Esophagus (tissue), 2 donors: Measurements from ENCODE around the gene VSTM2B. TPM values are rescaled to one million over a fixed set of nuclear protein-coding genes. Genes with fewer than 3 reads are reported as not detected.

Experiments used
- H3K27ac ChIP-seq, 2 donors: one replicate each; pipeline ENCODE4 v1.5.1; 2013; ENCODE audit warnings: low read depth in 2 of 2, mild to moderate bottlenecking in 2 of 2, inconsistent platforms in 1 of 2, low read length in 1 of 2, moderate library complexity in 1 of 2
- H3K27me3 ChIP-seq, 2 donors: one replicate each; pipeline ENCODE4 v1.6.1; 2013; ENCODE audit warnings: low read length in 2 of 2, control low read depth in 1 of 2, mild to moderate bottlenecking in 1 of 2; ENCODE audit not compliant: insufficient read depth in 2 of 2, control insufficient read depth in 1 of 2
- H3K36me3 ChIP-seq, 2 donors: one replicate each; pipeline ENCODE4 v1.6.1; 2013; ENCODE audit warnings: low read length in 1 of 2; ENCODE audit not compliant: control insufficient read depth in 2 of 2, insufficient read depth in 2 of 2
- H3K4me1 ChIP-seq, 2 donors: one replicate each; pipeline ENCODE4 v1.6.1; 2013; ENCODE audit warnings: low read length in 1 of 2; ENCODE audit not compliant: control insufficient read depth in 2 of 2, insufficient read depth in 2 of 2
- H3K4me3 ChIP-seq, 2 donors: one replicate each; pipeline ENCODE4 v1.5.1; 2013; ENCODE audit warnings: low read length in 2 of 2, mild to moderate bottlenecking in 2 of 2, low read depth in 1 of 2, moderate library complexity in 1 of 2
- H3K9me3 ChIP-seq, 2 donors: one replicate each; pipeline ENCODE4 v1.6.1; 2013; ENCODE audit warnings: mild to moderate bottlenecking in 2 of 2, low read depth in 1 of 2, low read length in 1 of 2, moderate library complexity in 1 of 2; ENCODE audit not compliant: control insufficient read depth in 2 of 2, insufficient read depth in 1 of 2
- WGBS, 2 donors: extraction: QIAGEN DNeasy Blood & Tissue Kit; methylation state at CpG; one replicate each; pipeline ENCODE4 v1.1.7; 2013; 5-methylcytosine and 5-hydroxymethylcytosine counted together
- polyA plus RNA-seq, 2 donors: library from polyadenylated mRNA; stranded (reverse); fragments of 200-250 nt; gene quantifications; one replicate each; pipeline ENCODE4 v1.2.3, GENCODE V29; 2013
- donor health status: healthy with polysubstance abuse.
- donor health status: Bipolar disorder and iron deficiency.

Gene VSTM2B
- polyA plus RNA-seq, 2 donors, result not detected

DNA sequence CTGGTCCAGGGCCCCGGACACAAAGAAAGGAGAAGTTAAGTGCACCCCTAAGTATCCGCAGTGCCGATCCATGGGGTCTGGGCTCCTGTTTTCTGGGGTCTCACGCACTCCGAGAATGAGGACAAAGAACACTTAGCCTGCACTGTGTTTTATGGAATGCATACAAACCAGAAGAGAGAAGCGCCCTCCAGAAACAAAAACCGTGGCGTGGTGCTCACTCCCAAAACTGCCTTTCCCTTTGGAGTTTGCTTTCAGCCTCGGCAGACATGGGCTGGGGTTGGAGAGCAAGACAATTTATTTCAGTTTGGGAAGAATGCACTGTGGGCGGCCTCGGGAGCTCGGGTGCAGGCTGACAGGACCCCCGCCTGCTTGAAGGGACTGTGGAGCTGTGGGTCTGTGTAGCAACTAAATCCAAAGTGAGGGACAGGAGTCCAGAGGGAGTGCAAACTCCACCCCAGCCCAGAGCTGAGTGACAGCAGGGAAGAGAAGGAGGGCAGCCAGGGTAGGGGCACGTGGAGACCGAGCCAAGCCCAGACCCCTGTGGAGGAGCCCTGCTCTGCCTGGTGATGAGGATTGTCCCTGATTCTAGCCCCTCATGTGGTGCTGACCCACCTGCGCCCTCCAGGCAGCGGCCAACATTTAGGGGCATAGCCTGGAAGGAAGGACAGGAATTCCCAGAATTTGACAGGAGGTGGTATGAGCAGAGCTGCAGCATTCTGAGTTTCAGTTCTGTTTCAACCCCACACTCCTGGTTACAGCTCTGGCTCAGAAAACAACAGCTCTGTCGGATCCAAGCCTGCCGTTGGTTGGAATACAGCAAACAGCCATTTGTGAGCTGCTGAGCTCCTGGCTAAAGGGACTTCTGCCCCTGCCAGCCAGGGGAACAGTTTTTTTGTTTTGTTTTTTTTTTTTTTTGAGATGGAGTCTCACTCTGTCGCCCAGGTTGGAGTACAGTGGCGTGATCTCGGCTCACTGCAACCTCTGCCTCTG, 42.5 kb downstream of the VSTM2B start:
- Histone ChIP-seq H3K36me3 (no peaks in the 10 kb centered on the region), H3K9me3 (no peaks in the 10 kb centered on the region), H3K4me3 (no peak overlapping the region), H3K4me1 (no peaks in the 10 kb centered on the region), H3K27me3 (peaks cover 0 to 3% of the 10 kb centered on the region in 2 donors), H3K27ac (no peak overlapping the region)
- 63 to 65% methylated on average over 22 of the region's 22 CpGs for WGBS, 2 donors

DNA sequence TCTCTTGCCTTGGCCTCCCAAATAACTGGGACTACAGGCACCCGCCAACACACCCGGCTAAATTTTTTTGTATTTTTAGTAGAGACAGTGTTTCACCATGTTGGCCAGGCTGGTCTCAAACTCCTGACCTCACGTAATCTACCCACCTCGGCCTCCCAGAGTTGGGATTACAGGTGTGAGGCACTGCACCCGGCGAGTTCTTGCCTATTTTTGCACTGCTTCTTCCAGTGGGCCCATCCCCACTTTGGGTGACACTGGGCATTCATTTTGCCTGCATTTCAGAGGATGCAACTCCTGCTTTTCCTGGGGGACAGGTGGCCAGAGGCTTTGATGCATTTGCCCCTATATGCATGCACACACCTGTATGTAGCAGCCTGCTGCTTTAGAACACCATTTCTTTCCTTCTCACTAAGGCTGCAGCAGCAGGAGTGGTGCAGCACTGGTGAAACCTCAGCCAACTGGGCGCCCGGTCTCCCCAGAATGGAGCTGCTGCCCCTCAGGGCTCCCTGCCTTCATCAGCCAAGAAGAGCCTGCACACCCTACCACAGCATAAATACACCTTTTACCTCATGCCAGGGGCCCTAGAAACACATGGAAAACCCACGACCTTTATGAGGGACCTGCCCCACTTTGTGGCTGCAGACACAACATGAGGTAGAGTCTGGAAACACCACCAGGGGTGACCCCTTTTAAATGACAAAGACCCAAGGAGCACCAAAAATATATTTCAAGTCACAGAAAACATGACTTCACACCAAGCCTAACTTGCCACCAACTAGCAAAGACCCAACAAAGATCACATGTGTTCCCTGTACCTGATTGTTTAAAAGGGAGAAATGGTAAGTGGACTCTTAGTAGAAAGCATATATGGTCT, 43.5 kb downstream of the VSTM2B start:
- no peaks in the 10 kb centered on the region for H3K4me1 ChIP-seq
- peaks cover 0 to 3% of the 10 kb centered on the region in 2 donors for H3K27me3 ChIP-seq
- H3K9me3 ChIP-seq, result no peaks in the 10 kb centered on the region
- H3K27ac ChIP-seq, result no peak overlapping the region
- WGBS, 2 donors, result 72 to 74% methylated on average over 9 of the region's 9 CpGs
- no peak overlapping the region for H3K4me3 ChIP-seq
- no peaks in the 10 kb centered on the region for H3K36me3 ChIP-seq

DNA sequence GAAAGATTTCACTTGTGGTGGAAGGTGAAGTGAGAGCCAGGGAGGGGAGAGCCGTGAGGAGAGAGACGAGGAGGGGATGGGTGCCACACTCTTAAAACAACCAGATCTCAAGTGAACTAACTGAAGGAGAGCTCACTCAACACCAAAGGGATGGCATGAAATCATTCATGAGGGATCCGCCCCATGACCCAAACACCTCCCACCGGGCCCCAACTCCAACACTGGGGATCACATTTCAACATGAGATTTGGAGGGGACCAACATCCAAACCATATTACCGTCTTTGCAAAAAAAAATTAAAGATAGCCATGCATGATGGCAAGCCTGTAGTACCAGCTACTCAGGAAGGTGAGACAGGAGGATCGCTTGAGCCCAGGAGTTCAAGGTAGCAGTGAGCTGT, 45.4 kb downstream of the VSTM2B start:
- WGBS, 2 donors, result 73 to 78% methylated on average over 6 of the region's 6 CpGs
- H3K4me3 ChIP-seq, result no peak overlapping the region

DNA sequence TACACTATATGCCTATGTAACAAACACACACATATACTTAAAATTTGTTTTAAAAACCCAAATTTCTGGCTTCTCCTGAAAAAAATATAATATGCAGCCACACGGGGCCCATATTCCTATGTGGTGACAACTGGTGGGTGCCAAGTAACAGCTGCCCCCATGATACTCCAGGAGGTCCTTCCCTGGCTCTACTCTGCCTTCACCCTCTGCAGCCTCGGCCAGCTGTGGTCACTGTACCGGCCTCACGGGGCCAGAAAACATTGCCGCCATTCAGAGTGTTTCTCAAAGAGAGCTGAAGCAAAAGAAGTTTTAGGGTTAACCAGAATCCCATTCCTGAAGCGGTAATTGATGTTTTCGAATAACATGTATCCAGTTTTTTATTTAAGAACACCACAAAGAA, 47.7 kb downstream of the VSTM2B start:
- no peak overlapping the region for H3K4me3 ChIP-seq
- no peaks in the 10 kb centered on the region for H3K9me3 ChIP-seq
- H3K4me1 ChIP-seq, result no peaks in the 10 kb centered on the region
- peaks cover 0 to 5% of the 10 kb centered on the region in 2 donors for H3K27me3 ChIP-seq
- WGBS, 2 donors, result 66 to 71% methylated on average over 7 of the region's 7 CpGs
- no peak overlapping the region for H3K27ac ChIP-seq
- no peaks in the 10 kb centered on the region for H3K36me3 ChIP-seq

More for the DNA sequence above, 45.4 kb downstream of the VSTM2B start:
- H3K27ac ChIP-seq, result no peak overlapping the region
- no peaks in the 10 kb centered on the region for H3K36me3 ChIP-seq
- H3K27me3 ChIP-seq, result no peaks in the 10 kb centered on the region
- H3K4me1 ChIP-seq, result no peaks in the 10 kb centered on the region
- no peaks in the 10 kb centered on the region for H3K9me3 ChIP-seq

DNA sequence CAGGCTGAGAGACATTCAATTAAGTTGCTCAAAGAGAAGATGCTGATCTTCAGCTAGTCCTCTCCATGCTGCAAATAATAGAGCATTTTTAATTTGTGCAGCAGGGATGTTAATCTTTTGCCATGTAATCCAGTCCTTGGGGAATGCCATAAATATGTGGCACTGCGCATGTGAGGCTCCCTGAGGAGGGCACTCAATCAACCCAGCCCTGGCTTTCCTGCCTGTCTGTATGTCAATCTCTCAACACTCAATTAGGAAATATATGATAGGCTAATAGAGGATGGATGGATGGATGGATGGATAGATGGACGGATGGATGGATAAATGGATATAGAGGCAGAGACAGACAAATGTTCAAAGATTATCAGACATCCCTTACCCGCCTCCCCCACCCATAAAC, 48.7 kb downstream of the VSTM2B start:
- no peaks in the 10 kb centered on the region for H3K4me1 ChIP-seq
- peaks cover 0 to 5% of the 10 kb centered on the region in 2 donors for H3K27me3 ChIP-seq
- H3K4me3 ChIP-seq, result no peak overlapping the region
- H3K9me3 ChIP-seq, result no peaks in the 10 kb centered on the region
- 58 to 64% methylated on average over 3 of the region's 3 CpGs for WGBS, 2 donors
- H3K36me3 ChIP-seq, result no peaks in the 10 kb centered on the region
- no peak overlapping the region for H3K27ac ChIP-seq

DNA sequence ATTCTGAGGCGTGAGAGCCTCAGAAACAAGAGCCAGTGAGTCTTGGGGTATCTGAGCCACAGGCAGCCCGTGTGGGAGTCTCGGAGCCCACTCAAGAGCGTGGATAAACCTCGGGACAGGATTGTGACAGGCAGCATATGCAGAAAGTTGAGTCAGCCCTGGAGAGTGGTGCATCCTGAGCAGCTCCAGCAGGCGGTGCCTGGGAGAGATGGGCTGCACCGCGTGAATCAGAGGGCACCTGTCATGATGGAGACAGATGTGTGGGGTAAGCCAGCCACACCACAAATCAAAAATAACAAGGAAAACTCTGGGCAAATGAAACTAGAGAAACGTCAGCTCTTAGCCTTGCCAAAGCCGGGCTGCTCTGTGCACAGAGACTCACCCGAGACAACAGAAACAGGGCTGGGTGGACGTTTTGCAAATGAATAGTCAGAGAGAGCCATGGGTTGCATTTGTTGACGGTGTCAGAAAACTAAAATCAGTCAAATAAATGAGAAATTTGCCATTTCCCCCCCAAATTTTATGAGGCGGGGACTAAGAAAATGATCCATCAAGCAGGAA, 50.3 kb downstream of the VSTM2B start:
- Histone ChIP-seq H3K4me1 (no peaks in the 10 kb centered on the region), H3K36me3 (no peaks in the 10 kb centered on the region), H3K9me3 (no peaks in the 10 kb centered on the region), H3K27me3 (peaks cover 0 to 5% of the 10 kb centered on the region in 2 donors), H3K27ac (no peak overlapping the region), H3K4me3 (no peak overlapping the region)
- WGBS, 2 donors, result 32 to 36% methylated on average over 14 of the region's 14 CpGs

DNA sequence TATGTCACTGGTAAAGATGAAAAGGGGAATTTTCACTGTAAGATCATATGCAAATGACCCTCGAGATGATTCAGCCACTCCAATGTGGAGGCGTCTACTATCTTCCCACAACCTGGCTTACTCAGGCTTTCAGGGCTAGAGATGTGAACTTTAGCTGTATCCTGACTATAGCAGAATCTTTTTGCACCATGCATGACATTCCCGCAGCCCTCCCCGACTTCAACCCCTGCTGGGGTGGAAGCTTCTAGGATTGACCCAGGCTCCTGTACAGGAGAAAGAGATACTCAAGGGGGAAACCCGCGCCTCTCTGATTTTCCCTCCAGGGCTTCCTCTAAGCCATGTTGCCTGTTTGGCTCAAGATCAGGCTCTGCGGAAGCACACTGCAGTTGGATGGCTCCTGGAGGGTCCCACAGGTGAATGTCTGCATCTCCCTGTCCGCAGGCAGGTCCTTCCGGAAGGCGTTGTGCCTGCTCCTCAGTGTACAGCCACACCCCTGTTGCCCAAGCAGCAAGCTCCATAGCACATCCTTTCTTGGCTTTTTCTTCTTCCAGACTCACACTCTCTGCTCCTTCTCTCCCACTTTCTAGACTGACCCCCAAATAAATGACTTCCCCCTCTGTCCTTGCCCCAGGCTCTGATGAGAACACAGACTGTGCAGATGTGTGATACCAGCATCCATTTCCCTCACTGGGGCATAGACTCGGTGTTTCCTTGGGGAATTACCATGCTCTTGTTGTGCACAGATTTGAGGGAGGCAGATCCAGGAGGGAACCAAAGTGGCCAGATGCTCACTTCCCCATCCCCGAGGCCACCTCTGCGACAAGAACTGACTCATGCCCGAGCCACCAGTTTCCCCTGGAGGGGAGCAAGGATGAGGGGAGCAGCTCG, 51.2 kb downstream of the VSTM2B start:
- WGBS, 2 donors, result 55 to 61% methylated on average over 15 of the region's 15 CpGs
- H3K27ac ChIP-seq, result no peak overlapping the region
- H3K36me3 ChIP-seq, result no peaks in the 10 kb centered on the region
- peaks cover 0 to 5% of the 10 kb centered on the region in 2 donors for H3K27me3 ChIP-seq
- H3K4me3 ChIP-seq, result no peak overlapping the region
- no peaks in the 10 kb centered on the region for H3K4me1 ChIP-seq
- H3K9me3 ChIP-seq, result peaks cover 0 to 2% of the 10 kb centered on the region in 2 donors

DNA sequence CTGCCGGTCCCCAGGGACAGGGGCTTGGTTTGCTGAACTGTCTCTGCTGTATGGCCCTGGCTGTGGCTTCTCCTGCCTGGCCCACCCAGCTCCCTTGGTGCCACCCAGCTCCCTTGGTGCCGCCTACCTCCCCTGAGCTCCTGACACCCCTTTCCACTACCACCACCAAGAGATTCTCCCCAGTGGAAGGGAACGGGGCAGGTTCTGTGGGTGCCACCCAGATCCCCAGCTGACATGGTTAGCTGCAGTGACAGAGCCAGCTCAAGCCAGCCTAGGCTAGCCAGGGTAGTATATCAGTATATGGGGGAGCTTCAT, 51.8 kb downstream of the VSTM2B start:
- Histone ChIP-seq H3K4me3 (no peak overlapping the region), H3K36me3 (no peaks in the 10 kb centered on the region), H3K9me3 (peaks cover 0 to 2% of the 10 kb centered on the region in 2 donors), H3K27me3 (peaks cover 0 to 5% of the 10 kb centered on the region in 2 donors), H3K4me1 (no peaks in the 10 kb centered on the region), H3K27ac (no peak overlapping the region)
- 70 to 71% methylated on average over 3 of the region's 3 CpGs for WGBS, 2 donors

DNA sequence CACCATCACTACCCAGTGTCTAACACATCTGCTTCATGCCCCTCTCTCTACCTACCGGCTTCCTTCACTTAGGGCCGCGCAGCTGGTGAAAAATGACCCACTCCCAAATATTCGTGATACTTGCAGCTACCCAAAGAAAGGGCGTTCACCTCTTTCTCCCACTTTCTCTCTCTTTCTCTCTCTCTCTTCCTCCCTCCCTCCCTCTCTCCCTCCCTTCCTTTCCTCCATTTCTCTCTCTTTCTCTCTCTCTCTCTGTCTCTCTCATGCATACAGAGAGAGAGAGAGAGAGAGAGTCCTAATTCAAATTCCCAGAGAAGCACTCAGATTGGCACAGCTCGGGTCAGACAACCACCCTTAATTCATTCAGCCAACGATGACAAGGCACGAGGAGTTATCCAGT, 52.6 kb downstream of the VSTM2B start:
- no peak overlapping the region for H3K27ac ChIP-seq
- no peaks in the 10 kb centered on the region for H3K4me1 ChIP-seq
- H3K4me3 ChIP-seq, result no peak overlapping the region
- H3K9me3 ChIP-seq, result peaks cover 0 to 2% of the 10 kb centered on the region in 2 donors
- peaks cover 0 to 5% of the 10 kb centered on the region in 2 donors for H3K27me3 ChIP-seq
- H3K36me3 ChIP-seq, result no peaks in the 10 kb centered on the region
- 68 to 70% methylated on average over 8 of the region's 8 CpGs for WGBS, 2 donors
